A549 (cell line): ENCODE measurements around the gene CDC23.

Experiments
- CHD4 ChIP-seq: fragments of 200-600 bp; sonication (generic); IDR thresholded peaks from 2 replicates; pipeline ENCODE4 v1.6.1; 2016; ENCODE audit warnings: antibody characterized with exemption, mild to moderate bottlenecking, borderline replicate concordance
- RAD21 ChIP-seq, 2 experiments: fragments of >200 bp in 1 of 2; sonication (Bioruptor Twin) in 1 of 2; formaldehyde crosslinking in 1 of 2; IDR thresholded peaks in 1 of 2; conservative IDR thresholded peaks in 1 of 2; 2 replicates in 1 of 2; 3 replicates in 1 of 2; pipeline ENCODE4 v1.6.1; 2012 to 2018; ENCODE audit warnings: inconsistent platforms in 1 of 2
- TF ChIP-seq, protein P1 (sequence below): fragments of >200 bp; sonication (Bioruptor Twin); formaldehyde crosslinking; IDR thresholded peaks from 3 replicates; pipeline ENCODE4 v1.5.1; 2016

DNA sequence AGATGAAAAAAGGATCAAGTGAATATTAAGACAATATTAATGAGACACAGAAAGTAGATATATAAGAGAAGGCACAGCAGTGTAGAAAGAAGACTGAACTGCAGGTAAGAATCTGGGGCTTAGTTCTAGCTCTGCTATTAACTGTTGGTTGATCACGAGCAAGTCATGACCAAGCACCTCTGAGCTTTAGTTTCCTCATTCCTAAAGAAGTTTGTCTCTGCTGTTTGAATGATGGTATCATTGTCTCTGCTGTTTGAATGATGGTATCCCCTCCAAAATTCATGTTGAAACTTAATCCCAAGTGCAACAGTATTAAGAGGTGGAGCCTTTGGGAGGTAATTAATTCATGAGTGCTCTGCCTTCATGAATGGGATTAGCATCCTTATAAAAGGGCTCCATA, 71.4 kb downstream of the CDC23 start:
- TF ChIP-seq CHD4 (no peak), RAD21 (conservative IDR thresholded peaks at IDR 0.05 in 1 of 2, IDR thresholded peaks at IDR 0.05 in 1 of 2) (no peak)
- TF ChIP-seq, protein P1, sequence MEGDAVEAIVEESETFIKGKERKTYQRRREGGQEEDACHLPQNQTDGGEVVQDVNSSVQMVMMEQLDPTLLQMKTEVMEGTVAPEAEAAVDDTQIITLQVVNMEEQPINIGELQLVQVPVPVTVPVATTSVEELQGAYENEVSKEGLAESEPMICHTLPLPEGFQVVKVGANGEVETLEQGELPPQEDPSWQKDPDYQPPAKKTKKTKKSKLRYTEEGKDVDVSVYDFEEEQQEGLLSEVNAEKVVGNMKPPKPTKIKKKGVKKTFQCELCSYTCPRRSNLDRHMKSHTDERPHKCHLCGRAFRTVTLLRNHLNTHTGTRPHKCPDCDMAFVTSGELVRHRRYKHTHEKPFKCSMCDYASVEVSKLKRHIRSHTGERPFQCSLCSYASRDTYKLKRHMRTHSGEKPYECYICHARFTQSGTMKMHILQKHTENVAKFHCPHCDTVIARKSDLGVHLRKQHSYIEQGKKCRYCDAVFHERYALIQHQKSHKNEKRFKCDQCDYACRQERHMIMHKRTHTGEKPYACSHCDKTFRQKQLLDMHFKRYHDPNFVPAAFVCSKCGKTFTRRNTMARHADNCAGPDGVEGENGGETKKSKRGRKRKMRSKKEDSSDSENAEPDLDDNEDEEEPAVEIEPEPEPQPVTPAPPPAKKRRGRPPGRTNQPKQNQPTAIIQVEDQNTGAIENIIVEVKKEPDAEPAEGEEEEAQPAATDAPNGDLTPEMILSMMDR = no peak
